K562 (cell line): ENCODE results near the gene DCAF15. TPM values are rescaled to one million over a fixed set of nuclear protein-coding genes. Genes with fewer than 3 reads are reported as not detected.

Experiments
- BCOR ChIP-seq: fragments of 450-650 bp; IDR thresholded peaks from 2 replicates; pipeline ENCODE4 v1.6.1; 2016
- GATAD2B ChIP-seq: fragments of 450-650 bp; IDR thresholded peaks from 2 replicates; pipeline ENCODE4 v1.6.1; 2017; ENCODE audit warnings: mild to moderate bottlenecking, borderline replicate concordance
- GTF2E2 ChIP-seq: fragments of 200-800 bp; sonication (Bioruptor generic); IDR thresholded peaks from 2 replicates; pipeline ENCODE4 v1.6.1; 2016; ENCODE audit warnings: missing genetic modification characterization, missing compliant biosample characterization
- HES1 ChIP-seq: fragments of 450-650 bp; IDR thresholded peaks from 2 replicates; pipeline ENCODE4 v1.6.1; 2016; ENCODE audit warnings: low read depth, mild to moderate bottlenecking, moderate library complexity
- HMBOX1 ChIP-seq: sonication (generic); IDR thresholded peaks from 2 replicates; pipeline ENCODE4 v1.6.1; 2016
- KDM1A ChIP-seq, 2 experiments: fragments of 450-650 bp; IDR thresholded peaks; 2 replicates each; pipeline ENCODE4 v1.6.1; 2016; ENCODE audit warnings: mild to moderate bottlenecking in 2 of 2
- NKRF ChIP-seq: fragments of 450-650 bp; IDR thresholded peaks from 2 replicates; pipeline ENCODE4 v1.6.1; 2016; ENCODE audit warnings: borderline replicate concordance
- RBM25 ChIP-seq: fragments of 200-400 bp; formaldehyde crosslinking; IDR thresholded peaks from 2 replicates; pipeline ENCODE4 v1.6.1; 2018; ENCODE audit warnings: low read length, low read depth, moderate library complexity; ENCODE audit not compliant: severe bottlenecking
- RREB1 ChIP-seq: fragments of 250-450 bp; sonication (Bioruptor Pico); IDR thresholded peaks from 2 replicates; pipeline ENCODE4 v1.4.0; 2020
- SRF ChIP-seq, 2 experiments: fragments of 250-450, 450-650 bp in 1 of 2; sonication (Bioruptor Pico) in 1 of 2; sonication (generic) in 1 of 2; formaldehyde crosslinking; IDR thresholded peaks; 2 replicates each; pipeline versions ENCODE4 v1.5.0 to v1.5.1; 2020 to 2022; ENCODE audit warnings: mild to moderate bottlenecking in 1 of 2, missing genetic modification reagents in 1 of 2
- ZFP1 ChIP-seq: fragments of 450-650 bp; formaldehyde crosslinking; IDR thresholded peaks from 2 replicates; pipeline ENCODE4 v1.4.0; 2020; ENCODE audit warnings: mild to moderate bottlenecking, mixed read lengths
- ZNF512 ChIP-seq: IDR thresholded peaks from 2 replicates; pipeline ENCODE4 v1.6.1; 2016; ENCODE audit warnings: missing genetic modification characterization, missing compliant biosample characterization
- polyA plus RNA-seq, 8 experiments: library from polyadenylated mRNA; depleted of rRNA in 4 of 8; stranded (reverse) in 5 of 8; unstranded in 3 of 8; fragments of >200 nt; fragmentation: Nextera tagmentation in 2 of 8; fragmentation: Illumina TruSeq in 1 of 8; extraction: Ambion mirVana in 2 of 8; extraction: Trizol in 1 of 8; gene quantifications; 2 replicates each; pipeline versions ENCODE4 v1.2.1 to v1.2.3, GENCODE V29; 2011 to 2014; ENCODE audit warnings: inconsistent platforms in 1 of 8, missing spikeins in 1 of 8
- total RNA-seq, 7 experiments: library from RNA; depleted of rRNA in 6 of 7; stranded (reverse); fragments of >200 nt in 6 of 7; fragmentation: Illumina TruSeq in 2 of 7; extraction: Trizol in 2 of 7; gene quantifications; 2 replicates each; pipeline versions ENCODE4 v1.2.1 to v1.2.3, GENCODE V29; 2011 to 2021; ENCODE audit warnings: low replicate concordance in 1 of 7

DCAF15 gene
- total and polyA plus RNA-seq, 9 of the 15 experiments (the other 6 are each of a cell fraction or from before 2014, with no cell fraction given): 0.17 to 68.5 (median 27.7) TPM

GRCh38 chr19:13906910-13907309 is 45.4 kb upstream of the DCAF15 start (continued):
- TF ChIP-seq RREB1 (CRISPR knock-in tag) (no peak), NKRF (no peak), RBM25 (peak; percentile 73), BCOR (0 out of 2 replicates have a peak, but pooled peaks have one; percentile 26), ZFP1 (CRISPR knock-in tag) (no peak), GATAD2B (no peak), ZNF512 (tag) (no peak), HES1 (no peak), GTF2E2 (tag) (peak; percentile 69; the same call in 1 of the 2 replicates), KDM1A (IDR thresholded peaks at IDR 0.05) (peak in 1 of 2 experiments; percentile 39; a peak in 2 of 4 replicates), HMBOX1 (no peak), SRF (CRISPR knock-in tag; IDR thresholded peaks at IDR 0.05) (no peak)
